ENCODE measurements around the gene NR1I2.

GRCh38 chr3:119819806-119820205 lies 37.9 kb downstream of the NR1I2 start:
- TF ChIP-seq POLR2A (IDR thresholded peaks at IDR 0.05; ENCODE audit: extremely low read depth, insufficient read length) (no peak), CTCF (IDR thresholded peaks at IDR 0.05; ENCODE audit: low read depth, low read length) (no peak), MAX (IDR thresholded peaks at IDR 0.05; ENCODE audit: low read depth, low read length) (no peak), MYC (IDR thresholded peaks at IDR 0.05; ENCODE audit: low read depth, low read length) (no peak)
